RCC 7860 (cell line): Measurements from ENCODE around the gene ISG15.
A peak's percentile ranks its signal among the peaks of the same experiment; 100 is the strongest.
"Not testable (repeated sequence)": the region's sequence is repeated elsewhere in the genome, so short reads cannot be mapped to it uniquely, and the experiment has no call there.

Experiments
- DNase-seq: peaks from one replicate; pipeline ENCODE4 v3.0.0-alpha.2; 2015; ENCODE audit warnings: low spot score
- FAIRE-seq: peaks from 2 replicates; lab custom pipeline; 2012; peaks lifted over from hg19 to GRCh38; lab: Jason Lieb, UNC

The ISG15 gene

GRCh38 chr1:1006305-1007159 is 6.8 kb upstream of the ISG15 start:
- peak; percentile 66 for DNase-seq
- no peak for FAIRE-seq

GRCh38 chr1:1010131-1010530 is 3.2 kb upstream of the ISG15 start:
- not testable (repeated sequence) for FAIRE-seq, DNase-seq

GRCh38 chr1:1011396-1011949 is 1.8 kb upstream of the ISG15 start:
- no peak for DNase-seq
- no peak for FAIRE-seq

DNA sequence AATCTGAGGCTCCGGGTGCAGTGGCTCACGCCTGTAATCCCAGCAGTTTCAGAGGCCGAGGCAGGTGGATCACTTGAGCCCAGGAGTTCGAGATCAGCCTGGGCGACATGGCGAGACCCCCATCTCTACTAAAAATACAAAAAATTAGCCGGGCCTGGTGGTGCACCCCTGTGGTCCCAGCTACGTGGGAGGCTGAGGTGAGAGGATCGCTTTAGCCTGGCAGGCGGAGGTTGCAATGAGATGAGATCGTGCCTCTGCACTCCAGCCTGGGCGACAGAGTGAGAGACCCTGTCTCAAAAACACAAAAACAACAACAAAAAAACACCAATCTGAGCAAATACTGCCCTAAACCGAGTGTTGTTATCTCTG is 577 bp upstream of the ISG15 start:
- not testable (repeated sequence) for FAIRE-seq, DNase-seq

DNA sequence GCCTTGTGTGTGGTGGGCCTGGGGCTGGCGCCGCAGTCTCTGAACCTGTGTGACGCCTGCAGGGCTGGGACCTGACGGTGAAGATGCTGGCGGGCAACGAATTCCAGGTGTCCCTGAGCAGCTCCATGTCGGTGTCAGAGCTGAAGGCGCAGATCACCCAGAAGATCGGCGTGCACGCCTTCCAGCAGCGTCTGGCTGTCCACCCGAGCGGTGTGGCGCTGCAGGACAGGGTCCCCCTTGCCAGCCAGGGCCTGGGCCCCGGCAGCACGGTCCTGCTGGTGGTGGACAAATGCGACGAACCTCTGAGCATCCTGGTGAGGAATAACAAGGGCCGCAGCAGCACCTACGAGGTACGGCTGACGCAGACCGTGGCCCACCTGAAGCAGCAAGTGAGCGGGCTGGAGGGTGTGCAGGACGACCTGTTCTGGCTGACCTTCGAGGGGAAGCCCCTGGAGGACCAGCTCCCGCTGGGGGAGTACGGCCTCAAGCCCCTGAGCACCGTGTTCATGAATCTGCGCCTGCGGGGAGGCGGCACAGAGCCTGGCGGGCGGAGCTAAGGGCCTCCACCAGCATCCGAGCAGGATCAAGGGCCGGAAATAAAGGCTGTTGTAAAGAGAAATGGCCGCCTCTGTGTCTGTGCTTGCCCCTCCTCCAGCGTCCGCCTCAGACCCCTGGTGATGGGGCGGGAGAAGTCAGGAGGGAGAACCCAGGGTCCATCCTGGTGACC is 788 bp downstream of the ISG15 start:
- FAIRE-seq, result no peak
- no peak for DNase-seq

DNA sequence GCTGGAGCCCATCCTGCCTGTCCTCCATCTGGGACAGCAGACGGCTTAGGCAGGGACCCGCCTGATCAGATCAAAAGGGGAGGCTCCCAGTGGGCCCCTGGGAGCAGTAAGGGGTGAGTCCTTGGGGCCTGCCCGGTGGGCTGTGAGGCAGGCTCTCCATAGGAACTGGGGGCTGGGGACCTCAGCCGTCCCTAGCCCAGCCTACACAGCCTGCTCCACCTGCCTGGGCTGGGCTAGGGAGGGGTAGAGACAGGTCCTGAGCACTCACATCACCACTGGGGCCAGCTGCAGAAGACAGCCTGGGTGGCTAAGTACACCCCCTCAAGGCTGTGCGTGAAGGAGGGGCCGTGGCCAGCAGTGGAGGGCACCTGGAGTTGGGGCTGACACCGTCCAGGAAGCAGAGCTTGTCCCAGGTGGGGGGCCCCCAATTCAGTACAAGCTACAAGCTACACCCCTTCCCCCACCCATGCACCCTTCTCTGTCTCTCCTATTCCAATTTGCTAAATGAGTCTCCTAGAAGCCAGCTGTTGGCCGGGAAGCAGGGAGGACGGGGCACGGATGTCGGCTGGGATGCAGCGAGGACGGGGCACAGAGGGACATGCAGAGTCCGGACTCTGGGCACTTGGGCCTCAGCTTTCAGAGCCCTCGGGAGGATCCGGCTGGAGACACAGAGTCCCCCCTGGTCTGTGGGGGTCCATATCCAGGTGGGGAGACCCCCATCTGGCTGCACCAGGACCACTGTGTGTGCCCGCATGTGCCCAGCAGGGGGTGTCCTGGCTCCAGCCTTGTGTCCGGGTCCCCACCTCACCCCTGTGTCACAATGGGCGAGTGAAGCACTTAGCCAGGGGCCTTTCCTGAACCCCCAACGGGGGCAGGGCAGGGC is 1.7 kb downstream of the ISG15 start:
- DNase-seq, result no peak
- FAIRE-seq, result no peak

DNA sequence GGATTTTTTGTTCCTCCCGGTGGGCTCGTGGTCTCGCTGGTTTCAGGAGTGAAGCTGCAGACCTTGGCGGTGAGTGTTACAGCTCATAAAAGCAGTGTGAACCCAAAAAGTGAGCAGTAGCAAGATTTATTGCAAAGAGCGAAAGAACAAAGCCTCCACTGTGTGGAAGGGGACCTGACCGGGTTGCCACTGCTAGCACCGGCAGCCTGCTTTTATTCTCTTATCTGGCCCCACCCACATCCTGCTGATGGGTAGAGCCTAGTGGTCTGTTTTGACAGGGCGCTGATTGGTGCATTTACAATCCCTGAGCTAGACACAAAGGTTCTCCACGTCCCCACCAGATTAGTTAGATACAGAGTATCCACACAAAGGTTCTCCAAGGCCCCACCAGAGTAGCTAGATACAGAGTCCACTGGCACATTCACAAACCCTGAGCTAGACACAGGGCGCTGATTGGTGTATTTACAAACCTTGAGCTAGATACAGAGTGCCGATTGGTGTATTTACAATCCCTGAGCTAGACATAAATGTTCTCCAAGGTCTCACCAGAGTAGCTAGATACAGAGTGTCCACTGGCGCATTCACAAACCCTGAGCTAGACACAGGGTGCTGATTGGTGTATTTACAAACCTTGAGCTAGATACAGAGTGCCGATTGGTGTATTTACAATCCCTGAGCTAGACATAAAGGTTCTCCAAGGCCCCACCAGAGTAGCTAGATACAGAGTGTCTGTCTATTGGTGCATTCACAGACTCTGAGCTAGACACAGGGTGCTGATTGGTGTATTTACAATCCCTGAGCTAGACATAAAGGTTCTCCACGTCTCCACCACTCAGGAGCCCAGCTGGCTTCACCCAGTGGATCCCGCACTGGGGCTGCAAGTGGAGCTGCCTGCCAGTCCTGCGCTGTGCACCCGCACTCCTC is 4.4 kb downstream of the ISG15 start:
- not testable (repeated sequence) for FAIRE-seq, DNase-seq

DNA sequence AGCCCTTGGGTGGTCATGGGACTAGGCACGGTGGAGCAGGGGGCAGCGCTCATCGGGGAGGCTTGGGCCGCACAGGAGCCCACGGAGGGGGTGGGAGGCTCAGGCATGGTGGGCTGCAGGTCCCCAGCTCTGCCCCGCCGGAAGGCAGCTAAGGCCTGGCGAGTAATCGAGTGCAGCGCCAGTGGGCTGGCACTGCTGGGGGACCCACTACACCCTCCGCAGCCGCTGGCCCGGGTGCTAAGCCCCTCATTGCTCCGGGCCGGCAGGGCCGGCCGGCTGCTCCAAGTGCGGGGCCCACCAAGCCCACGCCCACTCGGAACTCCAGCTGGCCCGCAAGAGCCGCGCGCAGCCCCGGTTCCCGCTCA is 5.0 kb downstream of the ISG15 start:
- not testable (repeated sequence) for FAIRE-seq, DNase-seq

- FAIRE-seq, result no peak
Observed at GRCh38 chr1:1019122-1019999, 6.1 kb downstream of the ISG15 start.

GRCh38 chr1:1020000-1020404 is 6.7 kb downstream of the ISG15 start, which contains the start of gene AGRN:
TSS of gene AGRN (plus strand) at chr1:1020120. CDS start at chr1:1020173, 53 bp downstream.
- FAIRE-seq (no peak), DNase-seq (peak; percentile 33)

More at GRCh38 chr1:1019122-1019999, 6.1 kb downstream of the ISG15 start:
- peak; percentile 89 for DNase-seq

GRCh38 chr1:1020415-1021009 is 7.2 kb downstream of the ISG15 start:
- DNase-seq (peak; percentile 17), FAIRE-seq (no peak)

DNA sequence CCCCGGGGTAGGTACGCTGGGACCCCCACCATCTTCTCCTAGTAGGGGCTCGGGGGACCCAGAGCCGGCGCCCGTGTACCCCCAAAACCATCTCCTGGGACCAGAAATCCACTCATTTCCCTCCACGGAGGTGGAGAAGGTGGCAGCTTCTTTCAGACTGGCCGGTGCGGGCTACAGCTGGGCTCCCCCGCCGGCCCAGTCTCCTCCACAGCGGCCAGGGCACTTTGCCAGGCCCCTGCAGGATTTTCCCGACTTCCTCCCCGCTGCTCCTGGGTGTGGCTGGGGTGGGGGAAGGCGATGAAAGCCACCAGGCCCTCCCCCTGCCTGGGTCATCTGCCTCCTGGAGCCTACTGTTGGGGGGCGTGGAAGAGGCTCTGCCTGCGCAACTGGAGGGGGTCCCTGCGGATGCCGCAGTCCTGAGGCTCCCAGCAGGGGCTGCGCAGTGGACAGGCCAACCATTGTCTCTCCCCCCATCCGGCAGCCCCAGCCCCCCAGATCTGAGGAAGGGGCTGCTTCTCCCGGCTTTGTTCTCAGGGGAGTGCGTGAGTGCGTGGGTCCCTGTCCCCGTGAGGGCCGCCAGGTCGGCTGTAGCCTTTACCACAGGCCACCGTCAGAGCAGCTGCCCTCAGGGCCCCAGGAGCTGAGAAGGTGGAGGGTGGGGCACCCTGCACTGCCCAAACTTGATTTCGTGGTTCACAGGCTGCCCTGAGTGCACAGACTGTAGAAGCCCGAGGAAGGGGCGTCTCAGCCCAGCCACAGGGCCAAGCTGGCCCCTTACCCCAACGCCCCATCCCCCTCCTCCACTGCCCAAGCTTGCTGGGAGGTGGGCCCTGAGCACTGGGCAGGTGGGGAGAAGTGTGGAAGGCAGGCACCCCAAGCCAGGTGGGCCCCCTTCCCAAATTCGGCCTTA is 8.0 kb downstream of the ISG15 start:
- FAIRE-seq (peak; percentile 74), DNase-seq (peak; percentile 87)

GRCh38 chr1:1021920-1022259 is 8.6 kb downstream of the ISG15 start:
- peak; percentile 82 for DNase-seq
- peak; percentile 70 for FAIRE-seq

DNA sequence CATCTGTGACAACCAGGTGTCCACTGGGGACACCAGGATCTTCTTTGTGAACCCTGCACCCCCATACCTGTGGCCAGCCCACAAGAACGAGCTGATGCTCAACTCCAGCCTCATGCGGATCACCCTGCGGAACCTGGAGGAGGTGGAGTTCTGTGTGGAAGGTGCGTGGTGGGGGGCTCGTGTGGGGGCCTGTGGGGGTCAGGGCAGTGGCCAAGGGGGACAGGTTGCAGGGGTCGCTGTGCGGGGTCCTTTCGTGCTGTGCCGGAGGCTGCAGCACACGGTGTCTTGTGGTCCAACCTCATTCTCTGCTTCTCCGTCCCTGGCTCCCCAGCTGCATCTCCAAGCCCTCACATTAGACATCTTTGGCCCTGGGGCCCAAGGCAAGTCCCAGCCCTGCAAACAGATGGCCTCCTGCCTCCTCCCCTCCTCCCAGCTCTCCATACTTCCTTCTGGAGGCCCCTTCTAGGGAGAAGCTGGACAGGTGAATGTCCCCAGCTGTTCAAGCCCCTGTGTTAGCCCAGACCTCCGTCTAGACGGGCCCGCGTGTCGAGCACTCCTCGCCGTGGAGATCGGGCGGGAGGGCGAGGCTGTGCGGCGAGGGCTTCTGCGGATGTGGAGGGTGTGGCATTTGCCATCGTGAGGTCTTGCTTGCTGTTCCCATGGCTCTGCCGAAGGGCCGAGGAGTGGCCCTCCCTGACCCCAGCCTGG is 9.2 kb downstream of the ISG15 start:
- DNase-seq, result no peak
- FAIRE-seq, result no peak

DNA sequence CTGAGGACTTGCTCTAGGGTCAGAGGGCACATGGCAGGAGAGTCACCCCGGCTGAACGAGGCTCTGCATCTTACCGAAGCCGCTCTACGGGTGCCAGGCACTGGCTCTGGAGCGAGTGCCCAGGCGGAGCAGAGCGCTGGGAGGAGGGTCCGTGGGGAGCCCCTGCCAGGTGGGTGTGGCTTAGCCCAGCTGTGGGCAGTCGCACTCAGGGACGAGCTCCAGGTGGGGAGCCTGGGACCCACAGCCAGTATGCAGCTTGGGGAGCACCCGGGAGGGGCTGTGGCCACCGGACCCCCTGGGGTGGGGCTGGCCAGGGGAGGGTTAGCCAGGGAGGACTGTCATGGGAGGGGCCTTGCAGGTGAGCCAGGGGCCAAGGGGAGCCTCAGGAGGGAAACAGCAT is 10.4 kb downstream of the ISG15 start:
- no peak for FAIRE-seq
- no peak for DNase-seq

- FAIRE-seq (no peak), DNase-seq (no peak)
Observed at GRCh38 chr1:1024149-1024770, 11.0 kb downstream of the ISG15 start.
